Cerebellar nuclear complex (tissue), 1 donor: Measurements from ENCODE around the gene HAO2.

ENCODE experiments used
- DNase-seq, 2 experiments: peaks; one replicate each; lab custom pipeline; 2025; lab: John Stamatoyannopoulos, UW

The HAO2 gene

DNA sequence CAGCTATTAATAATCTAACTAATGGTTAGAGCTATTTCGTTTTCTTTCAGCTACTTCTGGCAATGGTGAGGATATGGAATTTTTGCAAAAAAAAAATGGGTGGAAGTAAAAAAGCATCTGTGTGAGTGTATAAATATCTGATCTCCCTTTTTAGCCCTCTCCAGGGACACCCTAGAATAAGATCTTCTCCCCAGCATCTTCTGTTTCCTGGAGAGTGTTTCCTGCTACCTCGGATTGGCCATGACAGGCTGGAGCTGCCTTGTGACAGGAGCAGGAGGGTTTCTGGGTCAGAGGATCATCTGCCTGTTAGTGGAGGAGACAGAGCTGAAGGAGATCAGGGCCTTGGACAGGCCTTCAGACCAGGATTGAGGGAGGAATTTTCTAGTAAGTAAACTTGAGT is 70.2 kb downstream of the HAO2 start:
- no peak for DNase-seq

- no peak for DNase-seq
Observed at GRCh38 chr1:119440721-119441307, 72.2 kb downstream of the HAO2 start.

DNA sequence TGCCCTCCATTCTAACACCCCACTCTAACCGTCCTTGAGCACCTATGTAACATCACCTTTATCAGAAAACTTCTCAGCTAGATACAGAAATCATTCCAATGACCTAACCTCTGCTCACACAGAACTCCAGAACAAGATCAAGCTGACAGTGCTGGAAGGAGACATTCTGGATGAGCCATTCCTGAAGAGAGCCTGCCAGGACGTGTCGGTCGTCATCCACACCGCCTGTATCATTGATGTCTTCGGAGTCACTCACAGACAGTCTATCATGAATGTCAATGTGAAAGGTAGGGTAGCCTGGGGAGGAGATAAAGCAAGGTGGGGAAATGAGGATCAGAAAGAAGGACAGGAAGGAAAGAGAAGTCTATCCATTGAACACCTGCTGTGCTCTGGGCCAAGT is 74.2 kb downstream of the HAO2 start:
- DNase-seq, result no peak
